ENCODE data around the gene POU2AF1. TPM values are rescaled to one million over a fixed set of nuclear protein-coding genes. Genes with fewer than 3 reads are reported as not detected.

The POU2AF1 gene
- total RNA-seq, 2 donors from 2014 or later = 2.5 to 12.4 TPM

GRCh38 chr11:111335549-111335948 lies 43.5 kb downstream of the POU2AF1 start:
- ATAC-seq (replicated peaks in 1 of 2) = no peak
- no peak overlapping the region for H3K4me3 Mint-ChIP-seq
- no peak overlapping the region for H3K27ac Mint-ChIP-seq
- peaks cover 3 to 5% of the 10 kb centered on the region in 2 donors for H3K9me3 Mint-ChIP-seq
- H3K27me3 Mint-ChIP-seq (ENCODE audit: low read depth) = peaks cover 6% of the 10 kb centered on the region
- peaks cover 5 to 9% of the 10 kb centered on the region in 2 donors for H3K36me3 Mint-ChIP-seq (ENCODE audit: insufficient read depth in 2 of 2)
- H3K4me1 Mint-ChIP-seq (ENCODE audit: low read depth) = no peaks in the 10 kb centered on the region
- DNase-seq = no peak

- Mint-ChIP-seq H3K4me1 (ENCODE audit: low read depth) (no peaks in the 10 kb centered on the region), H3K27me3 (ENCODE audit: low read depth) (peaks cover 6% of the 10 kb centered on the region), H3K4me3 (no peak overlapping the region), H3K27ac (no peak overlapping the region), H3K9me3 (peaks cover 3 to 5% of the 10 kb centered on the region in 2 donors), H3K36me3 (ENCODE audit: insufficient read depth in 2 of 2) (peaks cover 5% of the 10 kb centered on the region in 2 donors)
- no peak for ATAC-seq (replicated peaks in 1 of 2)
- no peak for DNase-seq
These were observed 44.3 kb downstream of the POU2AF1 start for GRCh38 chr11:111334532-111335502.

- H3K27ac Mint-ChIP-seq = no peak overlapping the region
- no peak overlapping the region for H3K4me3 Mint-ChIP-seq
- DNase-seq (no peak), ATAC-seq (replicated peaks in 1 of 2) (peak in 1 of 2 donors; percentile 38)
- no peaks in the 10 kb centered on the region for H3K4me1 Mint-ChIP-seq (ENCODE audit: low read depth)
- no peaks in the 10 kb centered on the region for H3K36me3 Mint-ChIP-seq (ENCODE audit: insufficient read depth in 2 of 2)
- H3K27me3 Mint-ChIP-seq (ENCODE audit: low read depth) = peaks cover 3% of the 10 kb centered on the region
- H3K9me3 Mint-ChIP-seq = no peaks in the 10 kb centered on the region
These were observed 47.2 kb downstream of the POU2AF1 start for GRCh38 chr11:111331711-111332479.

- Mint-ChIP-seq H3K36me3 (ENCODE audit: insufficient read depth in 2 of 2) (no peaks in the 10 kb centered on the region), H3K27ac (no peak overlapping the region), H3K4me1 (ENCODE audit: low read depth) (no peaks in the 10 kb centered on the region), H3K4me3 (no peak overlapping the region), H3K27me3 (ENCODE audit: low read depth) (no peaks in the 10 kb centered on the region), H3K9me3 (no peaks in the 10 kb centered on the region)
- DNase-seq (no peak), ATAC-seq (replicated peaks in 1 of 2) (no peak)
These were observed 48.7 kb downstream of the POU2AF1 start for GRCh38 chr11:111330234-111330893.

- H3K4me3 Mint-ChIP-seq = no peak overlapping the region
- no peaks in the 10 kb centered on the region for H3K4me1 Mint-ChIP-seq (ENCODE audit: low read depth)
- H3K9me3 Mint-ChIP-seq = no peaks in the 10 kb centered on the region
- no peaks in the 10 kb centered on the region for H3K36me3 Mint-ChIP-seq (ENCODE audit: insufficient read depth in 2 of 2)
- H3K27me3 Mint-ChIP-seq (ENCODE audit: low read depth) = no peaks in the 10 kb centered on the region
- no peak for DNase-seq
- H3K27ac Mint-ChIP-seq = no peak overlapping the region
- ATAC-seq (replicated peaks in 1 of 2) = no peak
These were observed 49.5 kb downstream of the POU2AF1 start for GRCh38 chr11:111329306-111330204.

GRCh38 chr11:111327908-111328624 lies 51.0 kb downstream of the POU2AF1 start:
- ATAC-seq (replicated peaks in 1 of 2) (no peak), DNase-seq (no peak)
- Mint-ChIP-seq H3K4me3 (no peak overlapping the region), H3K9me3 (no peaks in the 10 kb centered on the region), H3K27me3 (ENCODE audit: low read depth) (no peaks in the 10 kb centered on the region), H3K36me3 (ENCODE audit: insufficient read depth in 2 of 2) (no peaks in the 10 kb centered on the region), H3K4me1 (ENCODE audit: low read depth) (no peaks in the 10 kb centered on the region), H3K27ac (no peak overlapping the region)

GRCh38 chr11:111326824-111327223 lies 52.3 kb downstream of the POU2AF1 start:
- Mint-ChIP-seq H3K4me3 (no peak overlapping the region), H3K27ac (no peak overlapping the region), H3K27me3 (ENCODE audit: low read depth) (peaks cover 3% of the 10 kb centered on the region), H3K9me3 (no peaks in the 10 kb centered on the region), H3K36me3 (ENCODE audit: insufficient read depth in 2 of 2) (no peaks in the 10 kb centered on the region), H3K4me1 (ENCODE audit: low read depth) (no peaks in the 10 kb centered on the region)
- ATAC-seq (replicated peaks in 1 of 2) (no peak), DNase-seq (no peak)

GRCh38 chr11:111325259-111325658 lies 53.8 kb downstream of the POU2AF1 start:
- Mint-ChIP-seq H3K27ac (no peak overlapping the region), H3K4me3 (no peak overlapping the region), H3K36me3 (ENCODE audit: insufficient read depth in 2 of 2) (no peaks in the 10 kb centered on the region), H3K9me3 (no peaks in the 10 kb centered on the region), H3K4me1 (ENCODE audit: low read depth) (no peaks in the 10 kb centered on the region), H3K27me3 (ENCODE audit: low read depth) (peaks cover 6% of the 10 kb centered on the region)
- no peak for DNase-seq
- no peak for ATAC-seq (replicated peaks in 1 of 2)

- Mint-ChIP-seq H3K9me3 (no peaks in the 10 kb centered on the region), H3K36me3 (ENCODE audit: insufficient read depth in 2 of 2) (no peaks in the 10 kb centered on the region), H3K4me3 (no peak overlapping the region), H3K4me1 (ENCODE audit: low read depth) (no peaks in the 10 kb centered on the region), H3K27ac (no peak overlapping the region), H3K27me3 (ENCODE audit: low read depth) (peaks cover 6% of the 10 kb centered on the region)
- no peak for DNase-seq
- no peak for ATAC-seq (replicated peaks in 1 of 2)
These were observed 54.8 kb downstream of the POU2AF1 start for GRCh38 chr11:111324277-111324720.

- no peaks in the 10 kb centered on the region for H3K36me3 Mint-ChIP-seq (ENCODE audit: insufficient read depth in 2 of 2)
- peaks cover 6% of the 10 kb centered on the region for H3K27me3 Mint-ChIP-seq (ENCODE audit: low read depth)
- no peak overlapping the region for H3K4me3 Mint-ChIP-seq
- ATAC-seq (replicated peaks in 1 of 2) (no peak), DNase-seq (no peak)
- no peaks in the 10 kb centered on the region for H3K9me3 Mint-ChIP-seq
- no peaks in the 10 kb centered on the region for H3K4me1 Mint-ChIP-seq (ENCODE audit: low read depth)
- H3K27ac Mint-ChIP-seq = no peak overlapping the region
These were observed 56.5 kb downstream of the POU2AF1 start for GRCh38 chr11:111322534-111322933.

GRCh38 chr11:111320728-111321568 lies 58.1 kb downstream of the POU2AF1 start:
- H3K9me3 Mint-ChIP-seq = no peaks in the 10 kb centered on the region

More at GRCh38 chr11:111320728-111321568, 58.1 kb downstream of the POU2AF1 start:
- Mint-ChIP-seq H3K36me3 (ENCODE audit: insufficient read depth in 2 of 2) (no peaks in the 10 kb centered on the region), H3K27me3 (ENCODE audit: low read depth) (peaks cover 6% of the 10 kb centered on the region), H3K27ac (no peak overlapping the region), H3K4me1 (ENCODE audit: low read depth) (no peaks in the 10 kb centered on the region), H3K4me3 (no peak overlapping the region)
- DNase-seq (no peak), ATAC-seq (replicated peaks in 1 of 2) (no peak)

Measured in activated T-cell treated with anti-CD3 and anti-CD28 coated beads, Interleukin-2, amount 50 U/mL, for 72 hours (primary cell).